ENCODE results near the gene ULK1. TPM values are rescaled to one million over a fixed set of nuclear protein-coding genes. Genes with fewer than 3 reads are reported as not detected.

Gene ULK1
- total and polyA plus RNA-seq, 4 experiments from 2014 or later: 0.08 to 55.7 (median 23.8) TPM

DNA sequence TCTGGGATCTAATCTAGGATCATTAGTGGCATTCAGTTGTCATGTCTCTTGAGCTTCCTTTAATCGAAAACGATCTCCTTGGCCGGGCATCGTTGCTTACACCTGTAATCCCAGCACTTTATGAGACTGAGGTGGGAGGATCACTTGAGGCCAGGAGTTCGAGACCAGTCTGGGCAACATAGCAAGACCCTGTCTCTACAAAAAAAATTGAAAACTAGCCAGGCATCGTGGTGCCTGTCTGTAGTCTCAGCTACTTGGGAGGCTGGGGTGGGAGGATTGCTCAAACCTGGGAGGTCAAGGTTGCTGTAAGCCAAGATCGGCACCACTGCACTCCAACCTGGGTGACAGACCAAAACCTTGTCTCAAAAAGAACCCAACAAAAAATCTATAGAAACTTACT, 43.7 kb downstream of the ULK1 start:
- Histone ChIP-seq H3K27ac (ENCODE audit: low read depth, low read length) (no peak overlapping the region), H3K9me3 (ENCODE audit: control insufficient read depth in 1 of 2, low read length in 2 of 2) (no peaks in the 10 kb centered on the region), H3K4me3 (ENCODE audit: low read length in 2 of 2) (no peak overlapping the region), H3K36me3 (ENCODE audit: insufficient read depth, low read length) (peaks cover 22% of the 10 kb centered on the region), H3K27me3 (ENCODE audit: insufficient read depth, low read length) (no peaks in the 10 kb centered on the region), H3K4me1 (ENCODE audit: insufficient read depth, low read length) (no peaks in the 10 kb centered on the region)
- intact Hi-C loops (cut with micrococcal nuclease): no loop called here
- H3K4me1 Mint-ChIP-seq: peaks cover 0 to 3% (median 0%) of the 10 kb centered on the region in 4 donors
- ChIA-PET CTCF (ENCODE audit: partially characterized antibody) (no interaction called here), POLR2A (ENCODE audit: partially characterized antibody) (no interaction called here)
- no peak for DNase-seq
- H3K4me3 Mint-ChIP-seq: no peak overlapping the region
- no peaks in the 10 kb centered on the region for H3K9me3 Mint-ChIP-seq
- peak overlapping the region in 2 of 7 donors; percentile 16 to 82 for H3K27ac Mint-ChIP-seq
- H3K27me3 Mint-ChIP-seq: no peaks in the 10 kb centered on the region
- peaks cover 30 to 56% of the 10 kb centered on the region in 2 donors for H3K36me3 Mint-ChIP-seq

DNA sequence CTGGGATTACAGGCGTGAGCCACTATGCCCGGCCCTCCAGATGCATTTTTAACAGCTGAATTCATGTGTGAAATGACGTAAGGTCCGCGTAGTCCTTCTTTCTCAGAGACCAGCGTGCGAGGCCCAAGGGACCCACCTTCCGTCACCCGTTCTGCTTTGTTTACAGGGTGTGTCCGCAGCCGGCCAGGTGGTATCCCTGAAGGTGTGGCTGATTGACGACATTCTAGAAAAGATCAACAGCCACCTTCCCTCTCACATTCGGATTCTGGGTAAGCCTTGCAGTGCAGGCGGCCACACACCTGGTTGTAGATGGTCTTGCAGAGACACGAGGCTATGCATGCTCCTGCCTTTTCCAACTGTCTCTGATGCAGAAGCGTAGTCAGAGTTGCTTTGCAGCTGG, 44.6 kb downstream of the ULK1 start:
- Histone ChIP-seq H3K4me1 (ENCODE audit: insufficient read depth, low read length) (no peaks in the 10 kb centered on the region), H3K27me3 (ENCODE audit: insufficient read depth, low read length) (no peaks in the 10 kb centered on the region), H3K27ac (ENCODE audit: low read depth, low read length) (no peak overlapping the region), H3K36me3 (ENCODE audit: insufficient read depth, low read length) (peaks cover 17% of the 10 kb centered on the region), H3K4me3 (ENCODE audit: low read length in 2 of 2) (no peak overlapping the region), H3K9me3 (ENCODE audit: control insufficient read depth in 1 of 2, low read length in 2 of 2) (no peaks in the 10 kb centered on the region)
- H3K27ac Mint-ChIP-seq: no peak overlapping the region
- no peaks in the 10 kb centered on the region for H3K27me3 Mint-ChIP-seq
- CTCF ChIA-PET (ENCODE audit: partially characterized antibody): no interaction called here
- intact Hi-C loops (cut with micrococcal nuclease): no loop called here
- peaks cover 0 to 3% (median 0%) of the 10 kb centered on the region in 4 donors for H3K4me1 Mint-ChIP-seq
- no peak overlapping the region for H3K4me3 Mint-ChIP-seq
- peaks cover 27 to 52% of the 10 kb centered on the region in 2 donors for H3K36me3 Mint-ChIP-seq
- DNase-seq: no peak
- POLR2A ChIA-PET (ENCODE audit: partially characterized antibody): no interaction called here
- no peaks in the 10 kb centered on the region for H3K9me3 Mint-ChIP-seq

DNA sequence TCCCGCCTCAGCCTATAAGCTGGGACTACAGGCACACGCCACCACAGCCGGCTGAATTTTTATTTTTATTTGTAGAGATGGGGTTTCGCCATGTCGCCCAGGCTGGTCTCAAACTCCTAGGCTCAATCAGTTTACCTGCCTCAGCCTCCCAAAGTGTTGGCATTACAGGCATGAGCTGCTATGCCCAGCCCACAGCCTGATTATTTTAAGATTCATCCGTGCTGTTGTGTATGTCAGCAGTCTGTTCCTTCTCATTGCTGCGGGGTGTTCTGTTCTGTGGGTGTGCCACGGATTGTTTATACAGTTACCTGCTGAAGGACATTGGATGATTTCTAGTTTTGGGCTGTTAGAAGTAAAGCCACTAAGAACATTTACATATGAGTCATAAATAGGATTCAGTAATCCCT, 45.7 kb downstream of the ULK1 start:
- H3K27ac Mint-ChIP-seq: peak overlapping the region in 1 of 7 donors; percentile 29
- H3K27me3 ChIP-seq (ENCODE audit: insufficient read depth, low read length): no peaks in the 10 kb centered on the region

DNA sequence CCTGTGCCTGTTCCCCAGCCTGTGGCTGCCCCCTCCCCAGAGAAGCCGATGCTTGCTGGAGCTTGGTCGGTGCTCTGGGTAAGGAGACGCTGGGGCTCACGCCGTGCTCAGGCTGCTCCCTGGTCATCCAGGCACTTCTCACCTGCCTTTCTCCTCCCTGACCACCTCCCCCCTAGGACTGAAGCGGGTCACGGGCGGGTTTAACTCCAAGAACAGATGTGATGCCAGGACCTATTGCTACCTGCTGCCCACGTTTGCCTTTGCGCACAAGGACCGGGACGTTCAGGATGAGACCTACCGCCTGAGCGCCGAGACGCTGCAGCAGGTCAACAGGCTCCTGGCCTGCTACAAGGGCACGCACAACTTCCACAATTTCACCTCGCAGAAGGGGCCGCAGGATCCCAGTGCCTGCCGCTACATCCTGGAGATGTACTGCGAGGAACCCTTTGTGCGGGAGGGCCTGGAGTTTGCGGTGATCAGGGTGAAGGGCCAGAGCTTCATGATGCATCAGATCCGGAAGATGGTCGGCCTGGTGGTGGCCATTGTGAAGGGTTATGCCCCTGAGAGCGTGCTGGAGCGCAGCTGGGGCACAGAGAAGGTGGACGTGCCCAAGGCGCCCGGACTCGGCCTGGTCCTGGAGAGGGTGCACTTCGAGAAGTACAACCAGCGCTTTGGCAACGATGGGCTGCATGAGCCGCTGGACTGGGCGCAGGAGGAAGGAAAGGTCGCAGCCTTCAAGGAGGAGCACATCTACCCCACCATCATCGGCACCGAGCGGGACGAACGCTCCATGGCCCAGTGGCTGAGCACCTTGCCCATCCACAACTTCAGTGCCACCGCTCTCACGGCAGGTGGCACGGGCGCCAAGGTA, 46.9 kb downstream of the ULK1 start:
- Mint-ChIP-seq H3K9me3 (no peaks in the 10 kb centered on the region), H3K36me3 (peaks cover 28 to 48% of the 10 kb centered on the region in 2 donors), H3K4me3 (no peak overlapping the region), H3K27ac (peak overlapping the region in 1 of 7 donors; percentile 41), H3K27me3 (no peaks in the 10 kb centered on the region), H3K4me1 (peaks cover 0 to 3% (median 0%) of the 10 kb centered on the region in 4 donors)
- Histone ChIP-seq H3K27me3 (ENCODE audit: insufficient read depth, low read length) (no peaks in the 10 kb centered on the region), H3K9me3 (ENCODE audit: control insufficient read depth in 1 of 2, low read length in 2 of 2) (no peaks in the 10 kb centered on the region), H3K4me3 (ENCODE audit: low read length in 2 of 2) (no peak overlapping the region), H3K27ac (ENCODE audit: low read depth, low read length) (no peak overlapping the region), H3K4me1 (ENCODE audit: insufficient read depth, low read length) (no peaks in the 10 kb centered on the region), H3K36me3 (ENCODE audit: insufficient read depth, low read length) (peaks cover 15% of the 10 kb centered on the region)
- CTCF ChIA-PET (ENCODE audit: partially characterized antibody): no interaction called here
- intact Hi-C loops (cut with micrococcal nuclease): no loop called here
- POLR2A ChIA-PET (ENCODE audit: partially characterized antibody): no interaction called here
- no peak for DNase-seq

More for the DNA sequence above, 45.7 kb downstream of the ULK1 start:
- Mint-ChIP-seq H3K27me3 (no peaks in the 10 kb centered on the region), H3K36me3 (peaks cover 28 to 49% of the 10 kb centered on the region in 2 donors), H3K4me3 (no peak overlapping the region), H3K9me3 (no peaks in the 10 kb centered on the region), H3K4me1 (peaks cover 0 to 3% (median 0%) of the 10 kb centered on the region in 4 donors)
- Histone ChIP-seq H3K36me3 (ENCODE audit: insufficient read depth, low read length) (peaks cover 15% of the 10 kb centered on the region), H3K4me3 (ENCODE audit: low read length in 2 of 2) (no peak overlapping the region), H3K27ac (ENCODE audit: low read depth, low read length) (no peak overlapping the region), H3K4me1 (ENCODE audit: insufficient read depth, low read length) (no peaks in the 10 kb centered on the region), H3K9me3 (ENCODE audit: control insufficient read depth in 1 of 2, low read length in 2 of 2) (no peaks in the 10 kb centered on the region)
- no peak for DNase-seq
- intact Hi-C loops (cut with micrococcal nuclease): no loop called here
- CTCF ChIA-PET (ENCODE audit: partially characterized antibody): no interaction called here
- POLR2A ChIA-PET (ENCODE audit: partially characterized antibody): no interaction called here

DNA sequence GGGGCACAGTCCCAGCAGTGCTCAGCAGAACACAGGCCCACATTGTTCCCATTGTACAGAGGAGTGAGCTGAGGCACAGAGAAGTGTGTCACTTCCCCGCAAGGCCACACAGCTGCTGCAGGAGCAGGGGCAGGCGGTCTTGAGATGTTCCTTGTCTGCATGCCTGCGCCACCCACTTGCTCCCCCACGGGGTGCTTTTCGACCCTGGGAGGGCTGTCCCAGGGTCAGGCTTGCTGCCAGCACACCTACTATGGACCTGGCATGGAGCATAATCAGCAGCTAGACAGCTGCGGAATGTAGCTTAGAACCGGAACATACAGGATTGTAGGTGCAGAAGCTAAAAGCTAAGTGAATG, 47.5 kb downstream of the ULK1 start:
- Mint-ChIP-seq H3K4me1 (peaks cover 0 to 3% (median 0%) of the 10 kb centered on the region in 4 donors), H3K4me3 (no peak overlapping the region), H3K27ac (peak overlapping the region in 1 of 7 donors; percentile 41), H3K27me3 (no peaks in the 10 kb centered on the region), H3K9me3 (no peaks in the 10 kb centered on the region), H3K36me3 (peaks cover 28 to 47% of the 10 kb centered on the region in 2 donors)
- H3K27ac ChIP-seq (ENCODE audit: low read depth, low read length): no peak overlapping the region
- H3K27me3 ChIP-seq (ENCODE audit: insufficient read depth, low read length): no peaks in the 10 kb centered on the region
- intact Hi-C loops (cut with micrococcal nuclease): no loop called here
- no peak for DNase-seq
- ChIA-PET POLR2A (ENCODE audit: partially characterized antibody) (no interaction called here), CTCF (ENCODE audit: partially characterized antibody) (no interaction called here)
- no peaks in the 10 kb centered on the region for H3K9me3 ChIP-seq (ENCODE audit: control insufficient read depth in 1 of 2, low read length in 2 of 2)
- no peak overlapping the region for H3K4me3 ChIP-seq (ENCODE audit: low read length in 2 of 2)
- peaks cover 15% of the 10 kb centered on the region for H3K36me3 ChIP-seq (ENCODE audit: insufficient read depth, low read length)
- H3K4me1 ChIP-seq (ENCODE audit: insufficient read depth, low read length): no peaks in the 10 kb centered on the region

DNA sequence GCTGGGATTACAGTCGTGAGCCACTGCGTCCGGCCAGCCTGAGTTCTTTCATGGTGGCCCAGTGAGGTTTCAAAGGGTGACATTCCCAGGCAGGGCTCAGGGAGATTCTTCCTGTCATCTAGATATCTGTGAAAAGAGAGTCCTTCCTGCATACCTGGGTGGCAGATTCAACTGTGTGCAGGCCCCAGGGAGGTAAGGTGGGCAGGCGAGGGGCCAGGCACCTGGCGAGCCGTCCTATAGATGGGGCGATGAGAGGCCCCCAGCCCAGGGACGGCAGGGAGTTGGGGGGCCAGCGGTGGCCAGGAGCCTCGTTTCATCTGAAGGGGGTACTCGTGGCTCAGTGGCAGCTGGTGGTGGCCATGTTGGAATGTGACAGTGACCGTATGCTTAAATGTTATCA, 48.2 kb downstream of the ULK1 start:
- H3K27ac Mint-ChIP-seq: no peak overlapping the region
- ChIA-PET POLR2A (ENCODE audit: partially characterized antibody) (interaction anchor here (0.5 kb wide), 1 partner anchor 12 kb away, joined by 3 read pairs; no protein-coding TSS in a partner anchor), CTCF (ENCODE audit: partially characterized antibody) (no interaction called here)
- no peaks in the 10 kb centered on the region for H3K27me3 Mint-ChIP-seq
- H3K4me1 Mint-ChIP-seq: peaks cover under 1 to 6% (median 5%) of the 10 kb centered on the region in 4 donors
- H3K4me3 ChIP-seq (ENCODE audit: low read length in 2 of 2): no peak overlapping the region
- H3K9me3 Mint-ChIP-seq: no peaks in the 10 kb centered on the region
- H3K36me3 ChIP-seq (ENCODE audit: insufficient read depth, low read length): peaks cover 15% of the 10 kb centered on the region
- no peaks in the 10 kb centered on the region for H3K9me3 ChIP-seq (ENCODE audit: control insufficient read depth in 1 of 2, low read length in 2 of 2)
- DNase-seq: no peak
- H3K36me3 Mint-ChIP-seq: peaks cover 26 to 44% of the 10 kb centered on the region in 2 donors
- intact Hi-C loops (cut with micrococcal nuclease): no loop called here
- H3K4me3 Mint-ChIP-seq: no peak overlapping the region
- no peak overlapping the region for H3K27ac ChIP-seq (ENCODE audit: low read depth, low read length)
- peaks cover 3% of the 10 kb centered on the region for H3K4me1 ChIP-seq (ENCODE audit: insufficient read depth, low read length)
- no peaks in the 10 kb centered on the region for H3K27me3 ChIP-seq (ENCODE audit: insufficient read depth, low read length)

DNA sequence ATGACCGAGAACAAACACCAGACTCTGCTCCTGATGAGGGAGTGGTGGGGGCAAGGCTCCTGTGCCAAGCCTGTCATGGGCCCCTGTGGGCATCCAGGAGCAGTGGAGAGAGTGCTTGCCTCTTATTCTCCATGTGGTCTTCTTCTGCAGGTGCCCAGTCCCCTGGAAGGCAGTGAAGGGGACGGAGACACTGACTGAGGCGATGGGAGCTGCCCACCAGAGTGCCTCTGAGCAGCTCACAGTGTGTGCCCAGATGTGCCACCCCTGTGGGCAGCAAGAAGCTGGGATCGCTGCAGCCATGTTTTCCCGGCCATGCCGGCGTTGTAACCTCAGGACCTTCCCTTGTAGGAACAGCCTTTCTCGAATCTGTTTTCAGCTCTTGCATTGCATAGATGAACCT, 49.0 kb downstream of the ULK1 start:
- DNase-seq: no peak
- H3K9me3 ChIP-seq (ENCODE audit: control insufficient read depth in 1 of 2, low read length in 2 of 2): no peaks in the 10 kb centered on the region
- H3K36me3 ChIP-seq (ENCODE audit: insufficient read depth, low read length): peaks cover 15% of the 10 kb centered on the region
- Mint-ChIP-seq H3K4me3 (no peak overlapping the region), H3K27me3 (no peaks in the 10 kb centered on the region), H3K27ac (no peak overlapping the region), H3K9me3 (no peaks in the 10 kb centered on the region), H3K4me1 (peaks cover 5 to 12% (median 9%) of the 10 kb centered on the region in 4 donors), H3K36me3 (peaks cover 22 to 41% of the 10 kb centered on the region in 2 donors)
- intact Hi-C loops (cut with micrococcal nuclease): no loop called here
- H3K4me3 ChIP-seq (ENCODE audit: low read length in 2 of 2): no peak overlapping the region
- POLR2A ChIA-PET (ENCODE audit: partially characterized antibody): no interaction called here
- no peaks in the 10 kb centered on the region for H3K27me3 ChIP-seq (ENCODE audit: insufficient read depth, low read length)
- H3K27ac ChIP-seq (ENCODE audit: low read depth, low read length): no peak overlapping the region
- CTCF ChIA-PET (ENCODE audit: partially characterized antibody): no interaction called here
- peaks cover 11% of the 10 kb centered on the region for H3K4me1 ChIP-seq (ENCODE audit: insufficient read depth, low read length)
